Breast epithelium (tissue), 3 donors: Measurements from ENCODE around the gene RABGAP1L.

ENCODE experiments used
- POLR2A ChIP-seq: fragments of 450-650 bp; IDR thresholded peaks from one replicate; pipeline ENCODE4 v1.6.1; 2016; ENCODE audit warnings: antibody characterized with exemption, mild to moderate bottlenecking, moderate library complexity
- POLR2AphosphoS5 ChIP-seq, 3 donors: sonication (generic); formaldehyde crosslinking; IDR thresholded peaks; one replicate each; pipeline ENCODE4 v1.6.1; 2017; ENCODE audit warnings: antibody characterized with exemption in 3 of 3
- TF ChIP-seq, protein P1 (sequence below), 3 donors: fragments of 450-650 bp; IDR thresholded peaks; one replicate each; pipeline ENCODE4 v1.5.1; 2016 to 2017; ENCODE audit warnings: antibody characterized with exemption in 3 of 3, mild to moderate bottlenecking in 3 of 3, moderate library complexity in 3 of 3

DNA sequence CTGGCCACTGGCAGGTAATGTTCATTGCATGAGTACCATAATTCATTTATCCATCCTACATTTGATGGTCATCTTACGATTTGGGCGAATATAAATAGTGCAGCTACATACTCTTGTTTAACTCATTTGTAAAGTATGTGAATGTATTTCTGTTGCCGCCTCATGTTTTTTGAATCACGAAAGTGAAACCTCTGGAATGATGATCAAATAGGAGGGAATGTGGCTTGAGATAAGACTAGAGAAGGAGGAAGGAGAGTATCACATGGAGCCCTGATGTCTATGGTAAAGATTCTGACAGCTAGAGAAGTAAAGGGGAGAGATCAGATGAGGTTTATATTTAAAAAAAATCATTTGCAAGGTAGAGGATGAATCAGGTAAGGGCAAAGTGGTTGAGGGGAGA lies 855.9 kb downstream of the RABGAP1L start:
- TF ChIP-seq, protein P1, sequence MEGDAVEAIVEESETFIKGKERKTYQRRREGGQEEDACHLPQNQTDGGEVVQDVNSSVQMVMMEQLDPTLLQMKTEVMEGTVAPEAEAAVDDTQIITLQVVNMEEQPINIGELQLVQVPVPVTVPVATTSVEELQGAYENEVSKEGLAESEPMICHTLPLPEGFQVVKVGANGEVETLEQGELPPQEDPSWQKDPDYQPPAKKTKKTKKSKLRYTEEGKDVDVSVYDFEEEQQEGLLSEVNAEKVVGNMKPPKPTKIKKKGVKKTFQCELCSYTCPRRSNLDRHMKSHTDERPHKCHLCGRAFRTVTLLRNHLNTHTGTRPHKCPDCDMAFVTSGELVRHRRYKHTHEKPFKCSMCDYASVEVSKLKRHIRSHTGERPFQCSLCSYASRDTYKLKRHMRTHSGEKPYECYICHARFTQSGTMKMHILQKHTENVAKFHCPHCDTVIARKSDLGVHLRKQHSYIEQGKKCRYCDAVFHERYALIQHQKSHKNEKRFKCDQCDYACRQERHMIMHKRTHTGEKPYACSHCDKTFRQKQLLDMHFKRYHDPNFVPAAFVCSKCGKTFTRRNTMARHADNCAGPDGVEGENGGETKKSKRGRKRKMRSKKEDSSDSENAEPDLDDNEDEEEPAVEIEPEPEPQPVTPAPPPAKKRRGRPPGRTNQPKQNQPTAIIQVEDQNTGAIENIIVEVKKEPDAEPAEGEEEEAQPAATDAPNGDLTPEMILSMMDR (IDR thresholded peaks at IDR 0.05), result no peak
- no peak for TF ChIP-seq POLR2A
- no peak for TF ChIP-seq POLR2AphosphoS5 (IDR thresholded peaks at IDR 0.05)
